BE2C (cell line): Measurements from ENCODE around the gene HMGXB4. TPM values are rescaled to one million over a fixed set of nuclear protein-coding genes. Genes with fewer than 3 reads are reported as not detected.

Source experiments
- DNase-seq: peaks from one replicate; pipeline ENCODE4 v3.0.0-alpha.2; 2020
- H3K27me3 ChIP-seq: fragments of 250-450 bp; sonication (Bioruptor Pico); 2 replicates; pipeline ENCODE4 v1.5.1; 2020; ENCODE audit warnings: mild to moderate bottlenecking
- H3K36me3 ChIP-seq: fragments of 250-450 bp; sonication (Bioruptor Pico); 2 replicates; pipeline ENCODE4 v1.5.1; 2020; ENCODE audit warnings: mild to moderate bottlenecking
- H3K4me1 ChIP-seq: fragments of 250-450 bp; sonication (Bioruptor Pico); 2 replicates; pipeline ENCODE4 v1.5.1; 2020
- H3K4me3 ChIP-seq: 2 replicates; pipeline ENCODE4 v1.5.1; 2011; ENCODE audit warnings: low read depth, low read length
- H3K9me3 ChIP-seq: fragments of 250-450 bp; sonication (Bioruptor Pico); 2 replicates; pipeline ENCODE4 v1.5.1; 2020
- polyA plus RNA-seq: library from polyadenylated mRNA; unstranded; fragments of >200 nt; gene quantifications from one replicate; pipeline ENCODE4 v1.2.1, GENCODE V29; 2012; ENCODE audit warnings: low read depth, missing spikeins; ENCODE audit not compliant: insufficient read length, insufficient read depth
- TF ChIP-seq, protein P1 (sequence below): IDR thresholded peaks from 2 replicates; pipeline ENCODE4 v1.5.1; 2012; ENCODE audit warnings: mild to moderate bottlenecking, low read depth, low read length

HMGXB4 gene
- polyA plus RNA-seq = 25.6 TPM

DNA sequence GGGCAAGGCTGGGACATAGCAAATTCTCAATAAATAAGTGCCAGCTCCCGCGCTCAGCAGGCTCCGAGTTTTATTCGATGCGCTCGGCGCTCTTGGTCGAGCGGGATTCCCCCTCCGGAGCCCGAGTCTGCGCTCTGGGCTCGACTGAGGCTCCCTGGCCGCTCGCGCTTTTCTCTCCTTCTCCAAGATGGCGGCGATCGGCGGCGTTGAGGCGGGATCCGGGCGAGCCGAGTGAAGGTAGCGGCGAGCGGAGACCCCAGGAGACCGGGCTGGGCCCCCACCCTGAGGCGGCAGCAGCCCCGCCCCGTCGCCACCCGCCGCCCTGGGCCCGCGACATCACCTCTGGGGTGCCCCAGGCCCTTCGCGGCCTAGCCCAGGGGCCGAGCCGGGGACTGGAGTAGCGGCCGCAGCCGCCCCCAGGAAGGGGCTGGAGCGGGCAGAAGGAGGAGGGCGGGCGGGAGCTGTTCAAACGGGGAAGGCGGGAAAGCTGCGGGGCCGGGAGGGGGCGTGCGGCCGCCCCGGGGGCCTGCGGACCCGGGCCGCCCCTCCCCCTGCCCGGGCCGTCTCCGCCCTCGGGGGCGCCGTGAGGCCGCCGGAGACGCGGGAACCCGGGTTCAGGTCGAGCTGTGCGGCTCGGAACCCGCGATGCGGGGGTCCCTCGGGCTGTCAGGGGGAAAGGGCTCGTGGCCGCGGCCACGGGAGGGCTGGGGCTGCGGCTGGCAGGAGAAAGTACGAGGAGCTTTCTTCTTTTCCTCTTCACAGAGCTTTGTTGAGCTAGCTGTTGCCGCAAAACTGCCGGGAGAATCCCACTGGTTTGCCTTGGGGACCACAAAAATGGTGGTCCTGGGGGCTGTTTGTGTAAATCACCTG, at the start of gene HMGXB4:
HMGXB4 (plus strand) TSS at position 173 of the 870 bp plus-strand sequence. CDS start 4,898 bp downstream, outside the sequence.
- no peaks in the 10 kb centered on the region for H3K9me3 ChIP-seq
- peaks cover 6% of the 10 kb centered on the region for H3K36me3 ChIP-seq
- TF ChIP-seq, protein P1, sequence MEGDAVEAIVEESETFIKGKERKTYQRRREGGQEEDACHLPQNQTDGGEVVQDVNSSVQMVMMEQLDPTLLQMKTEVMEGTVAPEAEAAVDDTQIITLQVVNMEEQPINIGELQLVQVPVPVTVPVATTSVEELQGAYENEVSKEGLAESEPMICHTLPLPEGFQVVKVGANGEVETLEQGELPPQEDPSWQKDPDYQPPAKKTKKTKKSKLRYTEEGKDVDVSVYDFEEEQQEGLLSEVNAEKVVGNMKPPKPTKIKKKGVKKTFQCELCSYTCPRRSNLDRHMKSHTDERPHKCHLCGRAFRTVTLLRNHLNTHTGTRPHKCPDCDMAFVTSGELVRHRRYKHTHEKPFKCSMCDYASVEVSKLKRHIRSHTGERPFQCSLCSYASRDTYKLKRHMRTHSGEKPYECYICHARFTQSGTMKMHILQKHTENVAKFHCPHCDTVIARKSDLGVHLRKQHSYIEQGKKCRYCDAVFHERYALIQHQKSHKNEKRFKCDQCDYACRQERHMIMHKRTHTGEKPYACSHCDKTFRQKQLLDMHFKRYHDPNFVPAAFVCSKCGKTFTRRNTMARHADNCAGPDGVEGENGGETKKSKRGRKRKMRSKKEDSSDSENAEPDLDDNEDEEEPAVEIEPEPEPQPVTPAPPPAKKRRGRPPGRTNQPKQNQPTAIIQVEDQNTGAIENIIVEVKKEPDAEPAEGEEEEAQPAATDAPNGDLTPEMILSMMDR = no peak
- peak within 1 kb of the TSS; percentile 83 for H3K4me3 ChIP-seq
- H3K27me3 ChIP-seq = no peaks in the 10 kb centered on the region
- H3K4me1 ChIP-seq = no peaks in the 10 kb centered on the region
- peak; percentile 89 for DNase-seq

- TF ChIP-seq, protein P1 = no peak
- Histone ChIP-seq H3K4me1 (no peaks in the 10 kb centered on the region; the same call in 1 of the 2 replicates), H3K4me3 (no peak overlapping the region), H3K36me3 (no peaks in the 10 kb centered on the region), H3K27me3 (no peaks in the 10 kb centered on the region), H3K9me3 (no peaks in the 10 kb centered on the region; the same call in 1 of the 2 replicates)
- no peak for DNase-seq
Measured at GRCh38 chr22:35208003-35208402, 49.3 kb upstream of the HMGXB4 start.

GRCh38 chr22:35209203-35209602, 48.1 kb upstream of the HMGXB4 start:
- Histone ChIP-seq H3K27me3 (no peaks in the 10 kb centered on the region), H3K9me3 (no peaks in the 10 kb centered on the region; the same call in 1 of the 2 replicates), H3K4me1 (no peaks in the 10 kb centered on the region; the same call in 1 of the 2 replicates), H3K4me3 (no peak overlapping the region), H3K36me3 (no peaks in the 10 kb centered on the region)
- no peak for DNase-seq
- TF ChIP-seq, protein P1 = no peak

- TF ChIP-seq, protein P1 = no peak
- Histone ChIP-seq H3K4me1 (no peaks in the 10 kb centered on the region), H3K4me3 (no peak overlapping the region), H3K9me3 (no peaks in the 10 kb centered on the region; the same call in 1 of the 2 replicates), H3K36me3 (no peaks in the 10 kb centered on the region; the same call in 1 of the 2 replicates), H3K27me3 (no peaks in the 10 kb centered on the region)
- no peak for DNase-seq
Measured at GRCh38 chr22:35212009-35212408, 45.3 kb upstream of the HMGXB4 start.

DNA sequence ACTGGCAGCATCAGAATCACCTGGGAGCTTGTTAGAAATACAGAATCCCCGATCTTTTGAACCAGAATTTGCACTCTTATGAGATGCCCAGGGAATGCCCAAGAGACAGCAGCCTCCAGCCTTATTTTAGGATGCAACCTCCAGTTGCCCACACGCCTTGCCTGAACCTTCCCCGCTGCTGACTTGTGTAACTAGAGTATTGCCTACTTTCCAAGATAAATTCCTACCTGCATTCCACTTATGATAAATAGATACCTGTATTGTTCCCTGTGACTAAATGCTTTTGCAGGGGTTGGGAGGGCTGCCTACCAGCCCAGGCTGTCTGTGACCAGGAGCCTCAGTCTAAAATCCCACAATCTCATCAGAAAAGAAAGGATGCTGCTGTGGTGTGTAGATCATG, 44.3 kb upstream of the HMGXB4 start:
- Histone ChIP-seq H3K9me3 (no peaks in the 10 kb centered on the region; the same call in 1 of the 2 replicates), H3K4me3 (no peak overlapping the region), H3K4me1 (no peaks in the 10 kb centered on the region), H3K27me3 (no peaks in the 10 kb centered on the region), H3K36me3 (no peaks in the 10 kb centered on the region; the same call in 1 of the 2 replicates)
- TF ChIP-seq, protein P1 = no peak
- no peak for DNase-seq

DNA sequence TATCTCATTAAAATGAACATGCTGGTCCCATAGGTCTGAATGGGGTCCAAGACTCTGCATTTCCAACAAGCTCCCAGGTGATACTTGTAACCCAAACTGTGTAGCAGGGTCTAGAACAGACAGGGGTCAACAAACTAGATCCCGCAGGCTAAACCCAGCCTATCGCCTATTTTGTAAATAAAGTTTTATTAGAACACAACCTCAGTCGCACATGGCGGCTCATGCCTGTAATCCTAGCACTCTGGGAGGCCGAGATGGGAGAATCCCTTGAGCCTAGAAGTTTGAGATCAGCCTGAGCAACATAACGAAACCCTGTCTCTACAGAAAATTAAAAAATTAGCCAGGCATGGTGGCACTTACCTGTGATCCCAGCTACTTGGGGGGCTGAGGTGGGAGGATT, 42.3 kb upstream of the HMGXB4 start:
- H3K36me3 ChIP-seq = no peaks in the 10 kb centered on the region; the same call in 1 of the 2 replicates
- H3K27me3 ChIP-seq = no peaks in the 10 kb centered on the region
- TF ChIP-seq, protein P1 = no peak
- no peak for DNase-seq
- no peaks in the 10 kb centered on the region for H3K4me1 ChIP-seq
- H3K9me3 ChIP-seq = no peaks in the 10 kb centered on the region; the same call in 1 of the 2 replicates
- no peak overlapping the region for H3K4me3 ChIP-seq
